ENCODE results near the gene PRTN3.
"Not testable (repeated sequence)": the region's sequence is repeated elsewhere in the genome, so short reads cannot be mapped to it uniquely, and the experiment has no call there.

The PRTN3 gene

DNA sequence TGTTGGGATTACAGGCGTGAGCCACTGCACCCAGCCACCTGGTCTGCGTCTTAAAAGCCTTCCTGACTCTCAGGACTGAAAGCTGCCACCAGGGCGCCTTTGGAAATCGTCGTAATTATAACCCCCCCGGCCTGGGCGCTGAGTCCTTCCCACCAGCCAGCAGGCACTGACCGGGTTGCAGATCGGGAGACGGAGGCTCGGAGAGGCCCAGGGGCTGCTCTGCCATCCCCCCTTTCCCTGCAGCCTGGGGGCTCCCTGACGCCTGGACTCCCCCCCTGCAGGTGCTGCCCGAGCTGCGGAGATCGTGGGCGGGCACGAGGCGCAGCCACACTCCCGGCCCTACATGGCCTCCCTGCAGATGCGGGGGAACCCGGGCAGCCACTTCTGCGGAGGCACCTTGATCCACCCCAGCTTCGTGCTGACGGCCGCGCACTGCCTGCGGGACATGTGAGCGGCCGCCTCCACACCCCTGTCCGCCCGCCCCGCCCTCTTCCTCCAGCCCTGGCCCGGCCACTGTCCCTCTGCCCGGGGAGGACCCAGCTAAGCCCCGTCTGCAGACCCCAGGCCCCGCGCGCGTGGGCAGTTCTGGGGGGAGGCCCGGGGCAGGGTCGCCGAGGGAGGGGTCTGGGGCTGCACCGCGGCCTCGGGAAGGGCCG is 2.5 kb downstream of the PRTN3 start:
- 7% methylated on average over 46 of the region's 46 CpGs for WGBS
- Histone ChIP-seq H3K4me1 (ENCODE audit: insufficient read depth, low read length) (no peaks in the 10 kb centered on the region), H3K27ac (ENCODE audit: low read depth, low read length) (no peak overlapping the region), H3K27me3 (ENCODE audit: insufficient read depth, low read length) (peaks cover 23% of the 10 kb centered on the region), H3K36me3 (ENCODE audit: insufficient read depth, low read length) (no peaks in the 10 kb centered on the region), H3K4me3 (ENCODE audit: low read length) (peak overlapping the region; percentile 36), H3K9me3 (ENCODE audit: insufficient read depth, low read depth, low read length) (no peaks in the 10 kb centered on the region), H3K9ac (ENCODE audit: low read depth, low read length) (no peak overlapping the region)

DNA sequence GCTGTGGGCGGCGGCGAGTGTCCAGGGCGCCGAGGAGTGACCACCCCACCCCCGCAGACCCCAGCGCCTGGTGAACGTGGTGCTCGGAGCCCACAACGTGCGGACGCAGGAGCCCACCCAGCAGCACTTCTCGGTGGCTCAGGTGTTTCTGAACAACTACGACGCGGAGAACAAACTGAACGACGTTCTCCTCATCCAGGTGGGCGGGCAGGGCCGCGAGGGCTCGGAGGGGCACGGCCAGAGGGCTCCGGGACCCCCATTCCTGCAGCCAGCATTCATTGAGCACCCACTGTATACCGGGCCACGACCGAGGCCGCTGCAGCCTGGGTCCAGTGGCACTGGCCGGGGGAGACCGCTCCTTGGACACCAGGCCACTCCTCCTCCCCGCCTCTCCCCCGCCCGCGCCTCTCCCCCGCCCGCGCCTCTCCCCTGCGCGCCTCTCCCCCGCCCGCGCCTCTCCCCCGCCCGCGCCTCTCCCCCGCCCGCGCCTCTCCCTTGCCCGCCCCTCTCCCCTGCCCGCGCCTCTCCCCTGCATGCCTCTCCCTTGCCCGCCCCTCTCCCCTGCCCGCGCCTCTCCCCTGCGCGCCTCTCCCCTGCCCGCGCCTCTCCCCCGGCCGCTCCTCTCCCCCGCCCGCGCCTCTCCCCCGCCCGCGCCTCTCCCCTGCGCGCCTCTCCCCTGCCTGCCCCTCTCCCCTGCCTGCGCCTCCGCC is 3.2 kb downstream of the PRTN3 start:
- WGBS, result 9% methylated on average over 55 of the region's 70 CpGs
- no peak overlapping the region for H3K9ac ChIP-seq (ENCODE audit: low read depth, low read length)
- H3K27me3 ChIP-seq (ENCODE audit: insufficient read depth, low read length), result peaks cover 23% of the 10 kb centered on the region
- no peak overlapping the region for H3K27ac ChIP-seq (ENCODE audit: low read depth, low read length)
- no peaks in the 10 kb centered on the region for H3K9me3 ChIP-seq (ENCODE audit: insufficient read depth, low read depth, low read length)
- H3K4me1 ChIP-seq (ENCODE audit: insufficient read depth, low read length), result no peaks in the 10 kb centered on the region
- no peaks in the 10 kb centered on the region for H3K36me3 ChIP-seq (ENCODE audit: insufficient read depth, low read length)
- peak overlapping the region; percentile 36 for H3K4me3 ChIP-seq (ENCODE audit: low read length)

DNA sequence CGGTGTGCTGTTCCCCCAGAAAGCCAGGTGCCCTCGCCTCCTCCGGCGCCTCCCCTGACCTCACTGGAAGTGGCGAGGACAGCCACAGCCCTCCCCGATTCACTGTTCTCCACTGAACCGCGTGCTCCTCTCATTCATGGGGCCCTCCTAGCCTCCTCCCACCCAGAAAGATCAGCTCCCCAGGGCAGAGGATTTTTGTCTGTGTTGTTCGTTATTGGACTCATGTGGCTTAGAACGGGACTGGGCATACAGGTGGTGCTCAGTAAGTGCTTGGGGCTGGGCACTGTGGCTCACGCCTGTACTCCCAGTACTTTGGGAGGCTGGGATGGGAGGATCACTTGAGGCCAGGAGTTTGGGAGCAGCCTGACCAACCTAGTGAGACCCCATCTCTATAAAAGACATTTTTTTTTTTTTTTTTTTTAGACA is 3.8 kb downstream of the PRTN3 start:
- WGBS, result 59% methylated on average over 11 of the region's 11 CpGs
- H3K27me3 ChIP-seq (ENCODE audit: insufficient read depth, low read length), result peaks cover 23% of the 10 kb centered on the region
- no peaks in the 10 kb centered on the region for H3K9me3 ChIP-seq (ENCODE audit: insufficient read depth, low read depth, low read length)
- H3K4me3 ChIP-seq (ENCODE audit: low read length), result no peak overlapping the region
- H3K9ac ChIP-seq (ENCODE audit: low read depth, low read length), result no peak overlapping the region
- no peaks in the 10 kb centered on the region for H3K4me1 ChIP-seq (ENCODE audit: insufficient read depth, low read length)
- H3K27ac ChIP-seq (ENCODE audit: low read depth, low read length), result no peak overlapping the region
- H3K36me3 ChIP-seq (ENCODE audit: insufficient read depth, low read length), result no peaks in the 10 kb centered on the region

DNA sequence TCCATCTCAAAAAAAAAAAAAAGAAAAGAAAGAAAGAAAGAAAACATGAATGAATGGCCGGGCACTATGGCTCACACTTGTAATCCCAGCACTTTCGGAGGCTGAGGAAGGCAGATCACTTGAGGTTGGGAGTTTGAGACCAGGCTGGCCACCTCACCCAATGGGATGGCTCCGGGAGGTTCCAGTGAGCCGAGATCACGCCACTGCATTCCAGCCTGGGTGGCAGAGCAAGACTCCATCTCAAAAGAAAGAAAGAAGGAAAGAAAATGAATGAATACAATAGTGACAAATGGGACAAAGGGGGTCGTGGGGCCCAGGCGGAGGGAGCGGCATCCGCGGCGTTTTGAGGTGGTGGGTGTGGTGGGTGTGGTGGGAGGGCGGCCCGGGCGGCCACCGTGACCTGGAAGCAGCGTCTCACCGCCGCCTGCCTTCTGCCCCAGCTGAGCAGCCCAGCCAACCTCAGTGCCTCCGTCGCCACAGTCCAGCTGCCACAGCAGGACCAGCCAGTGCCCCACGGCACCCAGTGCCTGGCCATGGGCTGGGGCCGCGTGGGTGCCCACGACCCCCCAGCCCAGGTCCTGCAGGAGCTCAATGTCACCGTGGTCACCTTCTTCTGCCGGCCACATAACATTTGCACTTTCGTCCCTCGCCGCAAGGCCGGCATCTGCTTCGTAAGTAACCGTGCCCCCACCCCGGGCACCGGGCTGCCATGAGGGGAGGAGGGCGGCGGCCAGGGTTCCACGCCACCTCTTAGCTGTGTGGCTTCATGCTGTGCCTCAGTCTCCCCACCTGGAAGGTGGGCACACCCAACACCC is 5.1 kb downstream of the PRTN3 start:
- H3K27ac ChIP-seq (ENCODE audit: low read depth, low read length), result no peak overlapping the region
- H3K27me3 ChIP-seq (ENCODE audit: insufficient read depth, low read length), result peaks cover 23% of the 10 kb centered on the region
- 83% methylated on average over 37 of the region's 37 CpGs for WGBS
- H3K4me1 ChIP-seq (ENCODE audit: insufficient read depth, low read length), result no peaks in the 10 kb centered on the region
- H3K4me3 ChIP-seq (ENCODE audit: low read length), result no peak overlapping the region
- H3K9me3 ChIP-seq (ENCODE audit: insufficient read depth, low read depth, low read length), result no peaks in the 10 kb centered on the region
- H3K9ac ChIP-seq (ENCODE audit: low read depth, low read length), result no peak overlapping the region
- no peaks in the 10 kb centered on the region for H3K36me3 ChIP-seq (ENCODE audit: insufficient read depth, low read length)

DNA sequence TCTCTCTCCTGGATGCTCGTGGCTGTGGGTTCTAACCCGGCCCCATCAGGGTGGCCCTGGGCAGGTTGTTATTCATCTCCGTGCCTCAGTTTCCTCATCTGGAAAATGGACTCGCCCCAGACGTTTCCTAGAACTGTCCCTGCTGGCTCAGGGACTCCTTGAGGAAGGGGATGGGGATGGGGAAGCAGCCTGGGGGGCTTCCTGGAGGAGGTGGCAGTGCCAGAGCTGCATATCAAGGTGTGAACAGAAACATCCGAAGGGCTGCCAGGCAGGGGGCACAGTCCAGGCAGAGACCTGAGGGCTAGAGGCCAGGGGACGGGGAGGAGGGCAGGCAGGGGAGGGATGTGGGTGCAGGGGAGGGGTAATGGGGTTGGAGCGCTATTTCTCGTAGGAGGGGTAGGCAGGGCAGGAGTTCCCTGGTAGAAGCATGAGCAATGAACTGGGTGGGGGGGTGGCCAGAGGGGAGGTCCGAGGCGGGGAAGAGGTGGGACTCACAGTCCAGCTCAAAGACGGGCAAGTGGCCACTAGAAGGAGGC is 7.7 kb downstream of the PRTN3 start:
- no peak overlapping the region for H3K9ac ChIP-seq (ENCODE audit: low read depth, low read length)
- WGBS, result 68% methylated on average over 12 of the region's 12 CpGs
- H3K36me3 ChIP-seq (ENCODE audit: insufficient read depth, low read length), result no peaks in the 10 kb centered on the region
- H3K4me1 ChIP-seq (ENCODE audit: insufficient read depth, low read length), result no peaks in the 10 kb centered on the region
- no peak overlapping the region for H3K4me3 ChIP-seq (ENCODE audit: low read length)
- H3K27me3 ChIP-seq (ENCODE audit: insufficient read depth, low read length), result peaks cover 11% of the 10 kb centered on the region
- H3K27ac ChIP-seq (ENCODE audit: low read depth, low read length), result no peak overlapping the region
- no peaks in the 10 kb centered on the region for H3K9me3 ChIP-seq (ENCODE audit: insufficient read depth, low read depth, low read length)

DNA sequence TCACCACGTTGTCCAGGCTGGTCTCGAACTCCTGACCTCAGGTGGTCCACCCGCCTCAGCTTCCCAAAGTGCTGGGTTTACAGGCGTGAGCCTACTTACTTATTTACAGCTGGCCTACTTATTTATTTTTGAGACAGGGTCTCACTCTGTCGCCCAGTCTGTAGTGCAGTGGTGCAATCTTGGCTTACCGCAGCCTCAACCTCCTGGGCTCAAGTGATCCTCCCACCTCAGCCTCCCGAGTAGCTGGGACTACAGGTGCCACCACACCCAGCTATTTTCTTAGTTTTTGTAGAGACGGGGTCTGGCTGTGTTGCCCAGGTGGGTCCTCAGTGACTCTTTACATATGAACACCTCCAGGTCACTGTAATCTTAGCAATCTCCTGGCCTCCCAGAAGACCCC is 8.4 kb downstream of the PRTN3 start:
- H3K9ac ChIP-seq (ENCODE audit: low read depth, low read length); H3K4me3 ChIP-seq (ENCODE audit: low read length); H3K9me3 ChIP-seq (ENCODE audit: insufficient read depth, low read depth, low read length); H3K4me1 ChIP-seq (ENCODE audit: insufficient read depth, low read length); H3K27ac ChIP-seq (ENCODE audit: low read depth, low read length); H3K36me3 ChIP-seq (ENCODE audit: insufficient read depth, low read length); H3K27me3 ChIP-seq (ENCODE audit: insufficient read depth, low read length): not testable (repeated sequence)
- 93% methylated on average over 8 of the region's 8 CpGs for WGBS

DNA sequence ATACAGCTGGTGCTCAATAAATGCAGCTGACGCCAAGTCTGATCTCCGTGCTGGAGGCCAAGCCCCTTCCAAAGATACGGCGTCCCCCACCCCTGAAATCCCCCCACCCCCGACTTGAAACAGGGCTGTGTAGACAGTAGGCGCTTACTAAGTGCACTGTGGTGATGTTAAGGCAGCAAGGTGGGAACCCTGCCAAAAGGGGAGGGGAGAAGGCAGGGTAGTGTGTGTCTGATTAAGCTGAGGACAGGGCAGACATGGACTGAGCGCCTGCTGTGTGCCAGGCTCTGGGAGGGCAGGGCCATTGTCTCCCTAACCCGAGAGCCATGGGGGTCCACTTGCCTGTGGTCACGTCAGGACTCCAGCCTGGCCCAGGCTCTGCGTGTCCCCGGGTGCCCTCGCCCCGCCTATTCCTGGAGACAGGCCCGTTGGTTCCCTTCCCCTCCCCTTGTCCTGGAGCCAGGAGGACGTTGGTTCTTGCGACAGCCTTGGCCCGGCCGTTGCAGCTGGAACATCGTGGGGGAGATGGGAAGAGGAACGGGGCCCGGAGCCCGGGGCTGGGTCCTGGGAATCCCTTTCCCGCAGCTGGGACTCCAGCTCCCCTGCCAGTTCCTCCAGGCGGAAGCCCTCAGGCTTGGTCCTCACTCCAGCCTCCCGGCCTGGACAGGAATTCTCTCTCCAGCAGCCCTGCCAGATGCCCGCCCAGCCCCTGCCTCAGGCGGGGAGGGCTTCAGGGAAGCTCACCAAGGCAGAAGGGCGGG is 9.6 kb downstream of the PRTN3 start:
- WGBS, result 45% methylated on average over 28 of the region's 28 CpGs
- Histone ChIP-seq H3K36me3 (ENCODE audit: insufficient read depth, low read length) (no peaks in the 10 kb centered on the region), H3K27me3 (ENCODE audit: insufficient read depth, low read length) (no peaks in the 10 kb centered on the region), H3K4me3 (ENCODE audit: low read length) (no peak overlapping the region), H3K4me1 (ENCODE audit: insufficient read depth, low read length) (no peaks in the 10 kb centered on the region), H3K9me3 (ENCODE audit: insufficient read depth, low read depth, low read length) (no peaks in the 10 kb centered on the region), H3K9ac (ENCODE audit: low read depth, low read length) (no peak overlapping the region), H3K27ac (ENCODE audit: low read depth, low read length) (no peak overlapping the region)

DNA sequence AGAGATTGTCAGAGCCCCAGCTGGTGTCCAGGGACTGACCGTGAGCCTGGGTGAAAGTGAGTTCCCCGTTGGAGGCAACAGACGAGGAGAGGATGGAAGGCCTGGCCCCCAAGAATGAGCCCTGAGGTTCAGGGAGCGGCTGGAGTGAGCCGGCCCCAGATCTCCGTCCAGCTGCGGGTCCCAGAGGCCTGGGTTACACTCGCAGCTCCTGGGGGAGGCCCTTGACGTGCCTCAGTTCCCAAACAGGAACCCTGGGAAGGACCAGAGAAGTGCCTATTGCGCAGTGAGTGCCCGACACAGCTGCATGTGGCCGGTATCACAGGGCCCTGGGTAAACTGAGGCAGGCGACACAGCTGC is 10.2 kb downstream of the PRTN3 start:
- Histone ChIP-seq H3K27me3 (ENCODE audit: insufficient read depth, low read length) (no peaks in the 10 kb centered on the region), H3K9ac (ENCODE audit: low read depth, low read length) (no peak overlapping the region), H3K9me3 (ENCODE audit: insufficient read depth, low read depth, low read length) (no peaks in the 10 kb centered on the region), H3K4me1 (ENCODE audit: insufficient read depth, low read length) (no peaks in the 10 kb centered on the region), H3K4me3 (ENCODE audit: low read length) (no peak overlapping the region), H3K27ac (ENCODE audit: low read depth, low read length) (no peak overlapping the region), H3K36me3 (ENCODE audit: insufficient read depth, low read length) (no peaks in the 10 kb centered on the region)
- WGBS, result 74% methylated on average over 13 of the region's 13 CpGs

DNA sequence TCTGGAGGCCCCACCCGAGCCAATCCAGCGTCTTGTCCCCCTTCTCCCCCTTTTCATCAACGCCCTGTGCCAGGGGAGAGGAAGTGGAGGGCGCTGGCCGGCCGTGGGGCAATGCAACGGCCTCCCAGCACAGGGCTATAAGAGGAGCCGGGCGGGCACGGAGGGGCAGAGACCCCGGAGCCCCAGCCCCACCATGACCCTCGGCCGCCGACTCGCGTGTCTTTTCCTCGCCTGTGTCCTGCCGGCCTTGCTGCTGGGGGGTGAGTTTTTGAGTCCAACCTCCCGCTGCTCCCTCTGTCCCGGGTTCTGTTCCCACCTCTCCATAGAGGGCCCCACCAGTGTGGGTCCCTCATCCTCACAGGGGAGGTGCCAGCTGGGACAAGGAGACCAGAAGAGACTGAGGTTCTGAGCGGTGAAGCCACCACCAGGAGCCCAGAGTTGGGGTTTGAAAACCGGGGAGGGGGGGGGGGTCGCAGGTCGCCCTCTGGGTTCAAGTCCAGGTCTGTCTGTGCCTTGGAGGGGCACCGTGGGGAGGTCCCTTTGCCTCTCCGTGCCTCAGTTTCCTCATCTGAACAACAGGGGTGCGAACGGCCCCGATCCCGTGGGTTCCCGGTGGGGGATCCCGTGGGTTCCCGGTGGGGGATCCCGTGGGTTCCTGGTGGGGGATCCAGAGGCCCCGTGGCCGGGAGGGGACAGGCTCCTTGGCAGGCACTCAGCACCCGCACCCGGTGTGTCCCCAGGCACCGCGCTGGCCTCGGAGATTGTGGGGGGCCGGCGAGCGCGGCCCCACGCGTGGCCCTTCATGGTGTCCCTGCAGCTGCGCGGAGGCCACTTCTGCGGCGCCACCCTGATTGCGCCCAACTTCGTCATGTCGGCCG is 11.6 kb downstream of the PRTN3 start, which contains the start of gene ELANE:
Gene ELANE, plus strand, starts transcription at position 168 of the 878 bp plus-strand sequence. Its CDS starts 26 bp downstream, at position 194.
- WGBS, result 87% methylated on average over 55 of the region's 55 CpGs
- no peak within 1 kb of the TSS for H3K27ac ChIP-seq (ENCODE audit: low read depth, low read length)
- H3K27me3 ChIP-seq (ENCODE audit: insufficient read depth, low read length), result no peaks in the 10 kb centered on the region

DNA sequence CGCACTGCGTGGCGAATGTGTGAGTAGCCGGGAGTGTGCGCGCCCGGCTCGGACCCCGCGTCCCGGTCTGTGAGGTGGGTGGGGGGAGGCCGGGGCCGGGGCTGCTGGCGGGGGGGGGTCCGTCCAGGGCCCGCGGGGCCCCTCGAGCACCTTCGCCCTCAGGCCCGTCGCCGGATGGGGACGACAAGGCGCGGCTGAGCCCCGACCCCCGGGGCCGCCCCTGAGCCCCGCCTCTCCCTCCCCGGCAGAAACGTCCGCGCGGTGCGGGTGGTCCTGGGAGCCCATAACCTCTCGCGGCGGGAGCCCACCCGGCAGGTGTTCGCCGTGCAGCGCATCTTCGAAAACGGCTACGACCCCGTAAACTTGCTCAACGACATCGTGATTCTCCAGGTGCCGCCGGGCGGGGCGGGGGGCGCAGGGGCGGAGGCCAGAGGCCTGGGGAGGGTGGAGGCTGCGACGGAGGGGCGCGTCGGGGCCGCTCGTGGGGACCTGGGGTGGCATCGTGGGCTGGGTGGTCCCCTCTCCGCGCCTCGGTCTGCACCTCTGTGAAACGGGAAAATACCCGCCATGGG is 12.3 kb downstream of the PRTN3 start:
- WGBS, result 91% methylated on average over 67 of the region's 67 CpGs
- Histone ChIP-seq H3K27me3 (ENCODE audit: insufficient read depth, low read length) (no peaks in the 10 kb centered on the region), H3K4me1 (ENCODE audit: insufficient read depth, low read length) (no peaks in the 10 kb centered on the region)

More for the DNA sequence above, 11.6 kb downstream of the PRTN3 start, which contains the start of gene ELANE:
- no peaks in the 10 kb centered on the region for H3K36me3 ChIP-seq (ENCODE audit: insufficient read depth, low read length)
- H3K4me1 ChIP-seq (ENCODE audit: insufficient read depth, low read length), result no peaks in the 10 kb centered on the region
- no peak within 1 kb of the TSS for H3K4me3 ChIP-seq (ENCODE audit: low read length)
- H3K9ac ChIP-seq (ENCODE audit: low read depth, low read length), result no peak within 1 kb of the TSS
- H3K9me3 ChIP-seq (ENCODE audit: insufficient read depth, low read depth, low read length), result no peaks in the 10 kb centered on the region

More for the DNA sequence above, 12.3 kb downstream of the PRTN3 start:
- Histone ChIP-seq H3K27ac (ENCODE audit: low read depth, low read length) (no peak overlapping the region), H3K36me3 (ENCODE audit: insufficient read depth, low read length) (no peaks in the 10 kb centered on the region), H3K9ac (ENCODE audit: low read depth, low read length) (no peak overlapping the region), H3K4me3 (ENCODE audit: low read length) (no peak overlapping the region), H3K9me3 (ENCODE audit: insufficient read depth, low read depth, low read length) (no peaks in the 10 kb centered on the region)
